Measurements from ENCODE around the gene SMOC1.

The SMOC1 gene, protein sequence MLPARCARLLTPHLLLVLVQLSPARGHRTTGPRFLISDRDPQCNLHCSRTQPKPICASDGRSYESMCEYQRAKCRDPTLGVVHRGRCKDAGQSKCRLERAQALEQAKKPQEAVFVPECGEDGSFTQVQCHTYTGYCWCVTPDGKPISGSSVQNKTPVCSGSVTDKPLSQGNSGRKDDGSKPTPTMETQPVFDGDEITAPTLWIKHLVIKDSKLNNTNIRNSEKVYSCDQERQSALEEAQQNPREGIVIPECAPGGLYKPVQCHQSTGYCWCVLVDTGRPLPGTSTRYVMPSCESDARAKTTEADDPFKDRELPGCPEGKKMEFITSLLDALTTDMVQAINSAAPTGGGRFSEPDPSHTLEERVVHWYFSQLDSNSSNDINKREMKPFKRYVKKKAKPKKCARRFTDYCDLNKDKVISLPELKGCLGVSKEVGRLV

GRCh38 chr14:69879175-69880043 is at the start of gene SMOC1:
Gene SMOC1, plus strand, starts transcription at chr14:69879416. Its CDS starts 263 bp downstream, at chr14:69879679.
- DNase-seq, result peak; percentile 22

DNA sequence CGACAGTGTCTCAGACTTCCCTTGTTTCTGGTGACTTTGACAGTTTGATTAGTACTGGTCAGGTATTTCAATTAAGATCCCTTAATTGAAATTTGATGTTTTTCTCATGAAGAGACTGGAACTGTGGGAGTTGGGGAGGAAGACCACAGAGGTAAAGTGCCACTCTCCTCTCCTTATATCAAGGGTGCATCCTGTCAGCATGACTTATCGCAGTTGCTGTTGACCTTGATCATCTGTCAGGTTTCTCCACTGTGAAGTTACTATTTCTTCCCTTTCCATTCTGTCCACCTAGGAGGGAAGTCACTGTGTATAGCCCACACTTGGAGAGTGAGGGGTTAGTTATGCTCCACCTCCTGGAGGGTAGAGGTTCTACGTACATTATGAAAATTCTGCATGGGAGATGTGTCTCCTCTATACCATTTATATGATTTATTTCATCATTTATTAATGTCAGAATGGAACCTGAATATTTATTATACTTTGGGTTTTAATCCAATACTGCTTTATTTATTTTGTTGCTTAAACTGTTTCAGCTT is 40.3 kb upstream of the SMOC1 start:
- DNase-seq, result no peak

GRCh38 chr14:69839661-69840060 is 39.6 kb upstream of the SMOC1 start:
- no peak for DNase-seq

- no peak for DNase-seq
Measured at GRCh38 chr14:69841656-69842055, 37.6 kb upstream of the SMOC1 start.

- no peak for DNase-seq
Measured at GRCh38 chr14:69842686-69843420, 36.4 kb upstream of the SMOC1 start.

DNA sequence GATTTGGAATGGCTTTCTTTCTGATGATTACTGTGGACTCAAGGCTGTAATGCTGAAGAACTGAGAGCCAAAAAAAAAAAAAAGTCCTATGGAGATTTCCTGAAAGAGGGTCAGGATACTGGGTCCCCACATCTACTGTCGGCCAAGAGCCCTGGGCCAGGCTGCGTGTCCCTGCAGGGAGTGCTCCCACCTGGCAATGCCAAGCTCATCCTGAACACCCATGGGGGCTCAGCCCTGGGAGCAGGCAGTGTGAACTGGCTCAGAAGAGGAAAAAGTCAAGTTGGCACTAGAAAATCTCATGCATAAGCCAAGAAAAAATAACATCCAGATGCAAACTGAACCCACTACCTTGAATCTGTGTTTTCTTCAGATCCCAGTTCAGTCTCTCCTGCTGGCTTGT is 35.0 kb upstream of the SMOC1 start:
- DNase-seq, result no peak

- DNase-seq, result no peak
Measured at GRCh38 chr14:69845050-69845581, 34.1 kb upstream of the SMOC1 start.

DNA sequence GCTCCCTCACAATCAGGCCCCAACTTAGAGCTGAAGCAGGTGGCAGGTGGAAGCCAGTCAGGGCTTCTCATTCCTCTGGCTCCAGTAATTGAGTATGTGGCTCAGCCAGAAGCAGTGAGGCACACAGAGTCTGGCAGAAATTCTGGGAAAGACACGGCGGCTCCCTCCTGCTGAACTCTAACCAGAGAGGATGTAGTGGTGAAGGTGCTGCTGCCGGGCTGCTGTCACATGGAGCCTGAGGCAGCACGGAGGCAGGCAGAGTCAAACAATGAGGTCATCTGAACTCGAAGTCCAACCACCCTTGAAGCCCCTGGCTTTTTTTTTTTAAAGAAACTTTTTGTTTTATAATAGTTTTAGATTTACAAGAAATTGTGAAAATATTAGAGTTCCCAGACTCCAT is 33.4 kb upstream of the SMOC1 start:
- DNase-seq, result no peak

DNA sequence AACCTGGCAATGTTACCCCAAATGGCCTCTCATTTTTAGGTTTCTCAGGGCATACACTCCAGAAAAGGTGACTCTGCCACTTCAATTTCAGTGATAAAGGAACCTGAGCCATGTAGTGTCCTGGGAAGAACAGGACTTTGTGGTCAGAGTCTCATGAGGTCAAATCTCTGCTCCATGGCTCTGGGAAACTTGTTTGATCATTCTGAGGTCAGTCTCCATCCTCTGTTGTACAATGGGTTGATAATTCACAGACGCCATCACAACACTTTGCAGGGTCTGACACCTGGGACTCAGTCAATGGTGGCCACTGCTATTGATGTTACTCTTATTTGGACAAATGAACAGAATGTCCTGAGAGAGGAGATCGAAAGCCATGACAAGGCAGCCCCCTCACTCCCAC is 31.1 kb upstream of the SMOC1 start:
- DNase-seq, result no peak

DNA sequence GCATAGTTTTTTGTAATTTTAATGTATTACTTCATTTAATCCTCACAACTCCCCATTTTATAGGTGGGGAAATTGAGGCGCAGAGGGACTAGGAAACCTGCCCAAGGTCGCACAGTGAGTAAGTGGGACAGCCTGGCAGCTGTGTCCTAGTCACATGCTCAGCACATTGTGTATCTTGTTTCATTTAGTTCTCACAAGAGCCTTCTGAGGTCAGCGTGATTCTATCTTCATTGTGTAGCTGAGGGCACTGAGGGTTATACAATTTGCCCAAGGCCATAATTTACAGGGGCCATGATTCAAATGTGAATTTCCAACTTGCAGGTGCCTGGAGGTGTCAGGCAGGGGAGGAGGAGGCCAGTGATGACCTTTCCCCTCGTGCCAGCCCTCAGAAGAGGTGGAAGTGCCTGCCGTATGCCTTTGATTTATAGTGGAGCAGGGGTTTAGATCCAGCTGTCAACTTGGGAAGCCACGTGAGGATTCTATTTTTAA is 30.3 kb upstream of the SMOC1 start:
- DNase-seq, result no peak

DNA sequence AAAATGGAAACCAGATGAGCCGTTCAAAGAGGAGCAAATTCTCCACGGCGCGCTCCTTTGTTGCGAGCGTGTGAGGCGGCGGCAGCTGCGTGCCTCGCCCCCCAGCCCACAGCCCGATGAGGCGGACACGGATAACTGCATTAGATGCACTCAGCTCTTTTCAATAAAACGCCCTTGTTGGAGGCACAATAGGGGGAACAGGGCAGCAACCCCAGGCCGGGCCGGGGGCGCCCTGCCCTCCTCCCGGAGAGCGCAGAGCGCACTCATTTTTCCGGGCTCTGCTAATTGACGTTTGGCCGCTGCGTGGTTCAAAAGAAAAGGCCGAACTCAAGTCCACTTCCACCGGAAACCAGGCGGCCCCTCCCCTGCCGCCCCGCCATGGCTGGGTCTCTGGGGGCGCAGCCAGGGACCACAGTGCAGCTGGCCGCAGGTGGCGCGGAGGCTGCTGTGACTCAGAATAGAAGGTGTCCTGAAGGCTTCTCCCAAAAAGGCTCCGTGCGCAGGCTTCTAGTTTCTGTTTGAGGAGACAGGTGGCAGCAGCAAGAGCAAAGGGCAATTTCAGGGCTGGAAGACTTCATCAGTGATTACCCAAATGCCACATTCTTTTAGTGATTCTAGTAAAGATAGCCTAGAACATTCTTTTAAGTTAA is 29.0 kb upstream of the SMOC1 start:
- DNase-seq, result no peak

DNA sequence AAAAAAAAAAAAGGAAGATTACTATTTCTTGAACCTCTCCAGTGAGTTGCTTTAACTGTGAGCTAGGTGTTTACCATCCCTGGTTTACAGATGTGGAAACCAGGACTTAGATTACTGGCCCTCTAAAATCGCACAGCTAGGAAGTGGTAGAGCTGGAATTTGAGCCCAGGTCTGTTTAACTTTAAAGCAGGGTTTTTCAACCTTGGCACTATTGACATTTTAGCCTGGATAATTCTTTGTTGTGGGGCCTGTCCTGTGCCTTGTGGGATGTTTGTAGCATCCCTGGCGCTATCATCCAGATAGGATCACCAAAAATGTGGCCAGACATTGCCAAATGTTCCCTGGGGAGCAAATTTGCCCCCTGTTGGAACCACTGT is 28.5 kb upstream of the SMOC1 start:
- DNase-seq, result no peak

DNA sequence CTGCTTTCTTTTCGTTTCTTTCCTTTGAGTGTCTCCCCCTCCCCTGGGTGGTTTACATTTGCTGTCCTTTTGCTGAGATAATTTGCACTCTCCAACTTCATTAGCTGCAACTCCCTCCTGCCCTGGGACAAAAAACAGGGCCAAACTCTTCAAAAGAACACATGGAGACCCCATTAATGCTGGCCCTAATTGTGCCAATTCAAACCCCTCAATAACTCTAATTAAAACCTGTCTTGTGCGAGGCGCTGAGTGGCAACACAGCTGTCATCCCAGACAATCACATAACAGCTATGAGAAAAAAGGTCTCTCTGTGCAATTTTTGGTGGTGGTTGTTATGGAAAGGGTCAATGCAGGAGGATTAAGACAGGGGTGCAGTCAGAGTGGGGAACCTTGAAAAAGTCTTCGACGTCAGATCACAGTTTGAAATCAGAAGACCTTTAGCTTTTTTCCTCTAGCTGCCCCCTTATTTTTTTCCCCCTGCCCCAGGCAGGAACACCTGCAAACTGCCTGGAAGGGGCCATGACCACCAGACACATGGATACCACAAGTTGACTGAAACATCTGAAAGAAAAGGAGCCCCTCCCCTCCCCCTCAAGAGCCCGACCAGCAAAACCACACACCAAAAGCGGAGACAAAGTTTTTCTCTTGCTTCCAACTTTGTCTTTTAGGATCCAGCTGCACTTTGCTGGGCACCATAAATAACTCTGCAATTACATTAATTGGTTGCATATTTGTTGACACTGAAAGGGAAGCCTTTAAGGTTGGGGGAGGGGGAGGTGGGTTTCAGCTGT is 26.5 kb upstream of the SMOC1 start:
- no peak for DNase-seq

DNA sequence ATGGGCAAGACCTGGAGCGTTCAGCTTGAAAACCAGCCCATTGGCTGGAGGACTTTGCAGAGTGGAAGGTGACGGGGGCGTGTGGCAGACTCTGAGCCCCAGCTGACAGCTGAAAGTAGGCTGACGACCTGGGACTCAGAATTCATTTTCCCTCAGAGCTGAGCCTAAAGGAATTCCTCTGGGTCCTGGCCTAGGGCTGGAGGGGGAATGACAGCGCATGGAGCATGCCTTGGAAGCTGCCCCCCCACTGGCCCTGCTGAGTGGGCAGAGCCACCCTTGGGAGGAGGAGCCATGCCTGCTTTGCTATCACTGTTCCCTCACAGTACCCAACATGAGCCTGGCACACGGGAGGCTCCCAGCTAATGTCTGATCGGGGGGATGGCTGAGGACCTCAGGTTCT is 25.4 kb upstream of the SMOC1 start:
- DNase-seq, result no peak

DNA sequence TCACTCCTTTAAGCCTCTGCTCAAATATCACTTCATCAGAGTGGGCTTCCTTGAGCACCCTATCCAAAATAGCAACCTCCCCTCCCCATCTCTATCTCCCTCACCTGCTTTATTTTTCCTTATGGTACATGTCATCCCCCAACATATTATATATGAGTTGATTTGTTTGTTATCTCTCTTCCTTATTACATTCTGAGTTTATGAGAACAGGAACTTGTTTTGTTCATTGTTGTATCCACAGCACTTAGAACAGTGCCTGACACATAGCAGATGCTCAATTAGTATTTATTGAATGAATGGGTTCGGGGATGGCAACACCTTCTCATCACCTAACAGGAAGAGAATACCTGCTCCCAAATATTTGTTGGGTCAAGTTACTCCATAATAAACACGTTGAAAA is 24.6 kb upstream of the SMOC1 start:
- no peak for DNase-seq

DNA sequence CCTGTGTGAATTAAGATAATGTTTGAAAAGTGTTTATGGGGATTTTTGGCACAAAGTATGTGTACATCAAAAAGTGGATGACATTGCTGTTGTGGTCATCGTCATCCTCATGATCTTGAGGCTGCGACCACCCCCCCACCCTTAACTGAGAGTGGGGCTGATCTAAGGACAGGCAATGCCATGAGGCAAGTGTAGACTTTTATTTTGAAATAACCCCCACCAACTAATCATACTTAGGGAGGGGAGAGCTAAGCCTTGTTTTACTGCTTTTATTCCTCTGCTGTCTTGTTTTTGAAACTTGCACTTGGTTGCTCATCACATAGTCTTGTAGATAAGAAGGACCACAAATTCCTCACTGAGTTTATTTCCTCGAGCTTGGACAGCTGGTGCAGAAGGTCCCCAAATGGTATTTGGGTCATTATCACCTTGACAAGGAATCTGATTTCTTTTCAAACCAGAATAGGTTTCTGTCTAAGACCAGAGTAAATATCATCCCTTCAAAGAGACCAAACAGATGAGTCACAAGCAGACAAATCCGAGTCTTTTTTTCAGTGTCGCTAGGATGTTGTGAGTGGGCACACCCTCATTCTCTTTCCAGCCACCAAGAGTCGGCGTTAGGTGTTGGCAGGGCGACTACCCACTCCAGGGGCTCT is 23.9 kb upstream of the SMOC1 start:
- no peak for DNase-seq

GRCh38 chr14:69858801-69859200 is 20.4 kb upstream of the SMOC1 start:
- DNase-seq, result no peak

DNA sequence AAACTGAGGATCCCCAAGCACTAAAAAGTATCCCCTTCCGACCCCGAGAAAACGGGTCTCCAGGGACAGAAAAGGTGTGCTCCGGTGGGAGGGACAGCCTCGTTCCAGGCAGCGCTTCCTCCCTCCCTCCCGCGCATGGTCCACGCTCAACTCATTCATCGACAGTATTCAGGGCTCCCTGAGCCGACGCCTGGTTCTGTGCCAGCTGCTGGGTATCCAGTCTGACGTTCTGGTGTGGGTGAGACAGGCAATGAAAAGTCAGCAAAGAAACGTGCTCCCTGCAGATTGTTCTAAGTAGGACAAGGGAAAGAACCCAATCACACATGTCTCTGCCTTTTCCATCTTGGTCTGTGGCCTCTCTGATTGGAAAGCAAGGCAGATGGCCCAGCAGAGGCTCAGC is 19.6 kb upstream of the SMOC1 start:
- DNase-seq, result no peak

GRCh38 chr14:69860221-69860620 is 19.0 kb upstream of the SMOC1 start:
- DNase-seq, result no peak

GRCh38 chr14:69861025-69861569 is 18.1 kb upstream of the SMOC1 start:
- DNase-seq, result no peak
